GM12878 (cell line): ENCODE measurements around the gene PLEKHA6.

Experiments used
- MXI1 ChIP-seq: fragments of 150-350 bp; IDR thresholded peaks from 2 replicates; pipeline ENCODE4 v1.6.1; 2011; ENCODE audit warnings: low read depth, mild to moderate bottlenecking, inconsistent platforms, low read length, improper control_type of control experiment
- POLR2A ChIP-seq: IDR thresholded peaks from 2 replicates; pipeline ENCODE4 v1.6.1; 2011; ENCODE audit warnings: low read depth, mild to moderate bottlenecking, low read length
- TF ChIP-seq, protein P1 (sequence below): IDR thresholded peaks from 2 replicates; pipeline ENCODE4 v1.6.1; 2012; ENCODE audit warnings: mild to moderate bottlenecking, low read depth, low read length
- TF ChIP-seq, protein P2 (sequence below): fragments of 450-650 bp; IDR thresholded peaks from 2 replicates; pipeline ENCODE4 v1.6.1; 2017; ENCODE audit warnings: low read depth, mild to moderate bottlenecking, moderate library complexity
- TF ChIP-seq, protein P3 (sequence below), 3 experiments: IDR thresholded peaks in 2 of 3; conservative IDR thresholded peaks in 1 of 3; 2 replicates each; pipeline ENCODE4 v1.5.1; 2011; ENCODE audit warnings: low read depth in 3 of 3, low read length in 3 of 3, mild to moderate bottlenecking in 3 of 3, control low read depth in 2 of 3, moderate library complexity in 2 of 3, inconsistent platforms in 1 of 3, mixed read lengths in 1 of 3; ENCODE audit not compliant: control insufficient read depth in 2 of 3, insufficient read depth in 1 of 3; ENCODE audit errors: extremely low read depth in 1 of 3

DNA sequence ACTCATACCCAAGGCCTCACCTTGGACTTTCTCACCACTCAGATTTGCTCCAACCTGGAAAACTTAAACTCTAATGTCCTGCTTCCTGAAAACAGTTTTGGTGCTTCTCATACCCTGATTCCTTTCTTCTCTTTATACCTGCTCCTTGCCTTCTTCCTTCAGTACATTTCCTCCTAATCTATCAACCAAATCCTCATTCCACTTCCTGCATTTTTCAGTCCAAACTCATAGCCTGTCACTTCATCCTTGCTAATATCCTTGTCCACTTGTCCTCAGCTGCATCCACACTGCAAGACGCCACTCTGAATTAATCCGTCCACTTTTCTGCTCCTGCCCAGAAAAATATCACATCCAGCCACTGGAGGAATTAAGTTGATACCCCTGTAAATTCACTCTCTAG lies 26.0 kb upstream of the PLEKHA6 start:
- TF ChIP-seq, protein P1, sequence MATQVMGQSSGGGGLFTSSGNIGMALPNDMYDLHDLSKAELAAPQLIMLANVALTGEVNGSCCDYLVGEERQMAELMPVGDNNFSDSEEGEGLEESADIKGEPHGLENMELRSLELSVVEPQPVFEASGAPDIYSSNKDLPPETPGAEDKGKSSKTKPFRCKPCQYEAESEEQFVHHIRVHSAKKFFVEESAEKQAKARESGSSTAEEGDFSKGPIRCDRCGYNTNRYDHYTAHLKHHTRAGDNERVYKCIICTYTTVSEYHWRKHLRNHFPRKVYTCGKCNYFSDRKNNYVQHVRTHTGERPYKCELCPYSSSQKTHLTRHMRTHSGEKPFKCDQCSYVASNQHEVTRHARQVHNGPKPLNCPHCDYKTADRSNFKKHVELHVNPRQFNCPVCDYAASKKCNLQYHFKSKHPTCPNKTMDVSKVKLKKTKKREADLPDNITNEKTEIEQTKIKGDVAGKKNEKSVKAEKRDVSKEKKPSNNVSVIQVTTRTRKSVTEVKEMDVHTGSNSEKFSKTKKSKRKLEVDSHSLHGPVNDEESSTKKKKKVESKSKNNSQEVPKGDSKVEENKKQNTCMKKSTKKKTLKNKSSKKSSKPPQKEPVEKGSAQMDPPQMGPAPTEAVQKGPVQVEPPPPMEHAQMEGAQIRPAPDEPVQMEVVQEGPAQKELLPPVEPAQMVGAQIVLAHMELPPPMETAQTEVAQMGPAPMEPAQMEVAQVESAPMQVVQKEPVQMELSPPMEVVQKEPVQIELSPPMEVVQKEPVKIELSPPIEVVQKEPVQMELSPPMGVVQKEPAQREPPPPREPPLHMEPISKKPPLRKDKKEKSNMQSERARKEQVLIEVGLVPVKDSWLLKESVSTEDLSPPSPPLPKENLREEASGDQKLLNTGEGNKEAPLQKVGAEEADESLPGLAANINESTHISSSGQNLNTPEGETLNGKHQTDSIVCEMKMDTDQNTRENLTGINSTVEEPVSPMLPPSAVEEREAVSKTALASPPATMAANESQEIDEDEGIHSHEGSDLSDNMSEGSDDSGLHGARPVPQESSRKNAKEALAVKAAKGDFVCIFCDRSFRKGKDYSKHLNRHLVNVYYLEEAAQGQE: no peak
- TF ChIP-seq MXI1 (no peak), POLR2A (no peak)
- TF ChIP-seq, protein P2, sequence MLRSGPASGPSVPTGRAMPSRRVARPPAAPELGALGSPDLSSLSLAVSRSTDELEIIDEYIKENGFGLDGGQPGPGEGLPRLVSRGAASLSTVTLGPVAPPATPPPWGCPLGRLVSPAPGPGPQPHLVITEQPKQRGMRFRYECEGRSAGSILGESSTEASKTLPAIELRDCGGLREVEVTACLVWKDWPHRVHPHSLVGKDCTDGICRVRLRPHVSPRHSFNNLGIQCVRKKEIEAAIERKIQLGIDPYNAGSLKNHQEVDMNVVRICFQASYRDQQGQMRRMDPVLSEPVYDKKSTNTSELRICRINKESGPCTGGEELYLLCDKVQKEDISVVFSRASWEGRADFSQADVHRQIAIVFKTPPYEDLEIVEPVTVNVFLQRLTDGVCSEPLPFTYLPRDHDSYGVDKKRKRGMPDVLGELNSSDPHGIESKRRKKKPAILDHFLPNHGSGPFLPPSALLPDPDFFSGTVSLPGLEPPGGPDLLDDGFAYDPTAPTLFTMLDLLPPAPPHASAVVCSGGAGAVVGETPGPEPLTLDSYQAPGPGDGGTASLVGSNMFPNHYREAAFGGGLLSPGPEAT: no peak
- TF ChIP-seq, protein P3, sequence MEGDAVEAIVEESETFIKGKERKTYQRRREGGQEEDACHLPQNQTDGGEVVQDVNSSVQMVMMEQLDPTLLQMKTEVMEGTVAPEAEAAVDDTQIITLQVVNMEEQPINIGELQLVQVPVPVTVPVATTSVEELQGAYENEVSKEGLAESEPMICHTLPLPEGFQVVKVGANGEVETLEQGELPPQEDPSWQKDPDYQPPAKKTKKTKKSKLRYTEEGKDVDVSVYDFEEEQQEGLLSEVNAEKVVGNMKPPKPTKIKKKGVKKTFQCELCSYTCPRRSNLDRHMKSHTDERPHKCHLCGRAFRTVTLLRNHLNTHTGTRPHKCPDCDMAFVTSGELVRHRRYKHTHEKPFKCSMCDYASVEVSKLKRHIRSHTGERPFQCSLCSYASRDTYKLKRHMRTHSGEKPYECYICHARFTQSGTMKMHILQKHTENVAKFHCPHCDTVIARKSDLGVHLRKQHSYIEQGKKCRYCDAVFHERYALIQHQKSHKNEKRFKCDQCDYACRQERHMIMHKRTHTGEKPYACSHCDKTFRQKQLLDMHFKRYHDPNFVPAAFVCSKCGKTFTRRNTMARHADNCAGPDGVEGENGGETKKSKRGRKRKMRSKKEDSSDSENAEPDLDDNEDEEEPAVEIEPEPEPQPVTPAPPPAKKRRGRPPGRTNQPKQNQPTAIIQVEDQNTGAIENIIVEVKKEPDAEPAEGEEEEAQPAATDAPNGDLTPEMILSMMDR (IDR thresholded peaks at IDR 0.05 in 2 of 3, conservative IDR thresholded peaks at IDR 0.05 in 1 of 3; ENCODE audit: control insufficient read depth in 2 of 3, extremely low read depth in 1 of 3, insufficient read depth in 1 of 3, low read depth in 3 of 3, low read length in 3 of 3): no peak
